Thyroid gland (tissue), 4 donors: ENCODE results near the gene CACNA2D3.

ENCODE experiments used
- POLR2A ChIP-seq, 2 donors: fragments of 450-650 bp; IDR thresholded peaks; one replicate each; pipeline ENCODE4 v1.6.1; 2017; ENCODE audit warnings: antibody characterized with exemption in 2 of 2, mild to moderate bottlenecking in 2 of 2, moderate library complexity in 1 of 2
- TF ChIP-seq, protein P1 (sequence below), 6 experiments: fragments of 200-600 bp in 3 of 6; fragments of 450-650 bp in 3 of 6; sonication (generic) in 3 of 6; IDR thresholded peaks; one replicate each; pipeline ENCODE4 v1.5.1; 2016 to 2019; ENCODE audit warnings: antibody characterized with exemption in 6 of 6, mild to moderate bottlenecking in 2 of 6, inconsistent platforms in 1 of 6, moderate library complexity in 1 of 6

DNA sequence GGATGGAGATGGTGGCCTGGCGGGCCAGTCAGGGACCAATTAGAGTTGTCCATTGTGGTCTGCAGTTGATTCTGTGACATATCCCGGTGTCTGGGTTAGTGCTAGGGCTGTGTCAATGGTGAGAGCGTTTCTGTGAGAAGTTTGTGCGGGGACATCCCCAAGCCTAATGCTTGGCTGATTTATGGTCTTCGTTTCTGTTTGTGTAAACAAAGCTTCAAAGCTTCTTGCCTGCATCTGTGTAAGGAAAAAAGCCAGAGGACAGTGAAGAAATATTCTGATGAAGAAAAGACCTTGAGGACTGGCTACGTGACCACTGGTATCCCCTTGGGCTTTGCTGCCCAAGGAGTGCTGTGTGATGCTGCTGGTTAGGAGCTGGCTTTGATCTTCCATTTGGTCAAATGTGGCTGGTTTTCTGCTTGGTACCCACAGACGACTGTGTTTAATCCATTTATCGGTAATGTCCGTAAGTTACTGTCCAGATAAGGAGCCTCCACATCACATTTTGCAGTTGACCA is 880.1 kb downstream of the CACNA2D3 start:
- TF ChIP-seq, protein P1, sequence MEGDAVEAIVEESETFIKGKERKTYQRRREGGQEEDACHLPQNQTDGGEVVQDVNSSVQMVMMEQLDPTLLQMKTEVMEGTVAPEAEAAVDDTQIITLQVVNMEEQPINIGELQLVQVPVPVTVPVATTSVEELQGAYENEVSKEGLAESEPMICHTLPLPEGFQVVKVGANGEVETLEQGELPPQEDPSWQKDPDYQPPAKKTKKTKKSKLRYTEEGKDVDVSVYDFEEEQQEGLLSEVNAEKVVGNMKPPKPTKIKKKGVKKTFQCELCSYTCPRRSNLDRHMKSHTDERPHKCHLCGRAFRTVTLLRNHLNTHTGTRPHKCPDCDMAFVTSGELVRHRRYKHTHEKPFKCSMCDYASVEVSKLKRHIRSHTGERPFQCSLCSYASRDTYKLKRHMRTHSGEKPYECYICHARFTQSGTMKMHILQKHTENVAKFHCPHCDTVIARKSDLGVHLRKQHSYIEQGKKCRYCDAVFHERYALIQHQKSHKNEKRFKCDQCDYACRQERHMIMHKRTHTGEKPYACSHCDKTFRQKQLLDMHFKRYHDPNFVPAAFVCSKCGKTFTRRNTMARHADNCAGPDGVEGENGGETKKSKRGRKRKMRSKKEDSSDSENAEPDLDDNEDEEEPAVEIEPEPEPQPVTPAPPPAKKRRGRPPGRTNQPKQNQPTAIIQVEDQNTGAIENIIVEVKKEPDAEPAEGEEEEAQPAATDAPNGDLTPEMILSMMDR (IDR thresholded peaks at IDR 0.05) = no peak
- no peak for TF ChIP-seq POLR2A (IDR thresholded peaks at IDR 0.05)
